Measurements from ENCODE around the gene TKTL1. TPM values are rescaled to one million over a fixed set of nuclear protein-coding genes. Genes with fewer than 3 reads are reported as not detected.

TKTL1 gene
- total and polyA plus RNA-seq, 2 experiments from 2014 or later, result not detected

- TF ChIP-seq ZNF331 (CRISPR knock-in tag; IDR thresholded peaks at IDR 0.05; ENCODE audit: low read depth) (no peak), CTCF (conservative IDR thresholded peaks at IDR 0.05; ENCODE audit: low read depth in 2 of 2) (no peak), REST (IDR thresholded peaks at IDR 0.05; ENCODE audit: unreplicated experiment) (no peak)
Observed at GRCh38 chrX:154296731-154297130, 1.1 kb downstream of the TKTL1 start (continued).

DNA sequence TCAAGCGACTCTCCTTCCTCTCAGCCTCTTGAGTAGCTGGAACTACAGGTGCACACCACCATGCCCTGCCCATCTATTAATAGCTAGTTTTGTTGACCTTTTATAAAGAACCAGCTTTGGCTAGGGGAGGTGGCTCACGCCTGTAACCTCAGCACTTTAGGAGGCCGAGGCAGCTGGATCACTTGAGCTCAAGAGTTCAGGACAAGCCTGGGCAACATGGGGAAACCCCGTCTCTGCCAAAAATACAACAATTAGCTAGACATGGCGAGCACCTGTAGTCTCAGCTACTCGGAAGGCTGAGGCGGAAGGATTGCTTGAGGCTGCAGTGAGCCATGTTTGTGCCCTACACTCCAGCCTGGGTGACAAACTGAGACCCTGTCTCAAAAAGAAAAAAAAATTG lies 2.7 kb downstream of the TKTL1 start:
- no peaks in the 10 kb centered on the region for H3K4me1 Mint-ChIP-seq
- H3K4me1 ChIP-seq (ENCODE audit: insufficient read depth), result no peaks in the 10 kb centered on the region
- H3K36me3 Mint-ChIP-seq (ENCODE audit: low read depth), result no peaks in the 10 kb centered on the region
- no peak overlapping the region for H3K27ac ChIP-seq (ENCODE audit: low read depth)
- H3F3A ChIP-seq (replicated peaks; ENCODE audit: low read depth), result no peaks in the 10 kb centered on the region
- no peak overlapping the region for H3K4me2 ChIP-seq
- no peaks in the 10 kb centered on the region for H3K9me2 ChIP-seq (ENCODE audit: insufficient read depth)
- H2AFZ ChIP-seq, result no peak overlapping the region
- peaks cover 8% of the 10 kb centered on the region for H3K27me3 Mint-ChIP-seq (ENCODE audit: insufficient read depth, low read depth, poor library complexity)
- H3K9me3 Mint-ChIP-seq, result no peaks in the 10 kb centered on the region; the same call in 2 of the 3 replicates
- H3K4me3 Mint-ChIP-seq, result no peak overlapping the region
- no peak for ATAC-seq
- DNase-seq (ENCODE audit: low spot score), result no peak
- no peak overlapping the region for H3K27ac Mint-ChIP-seq
- H3K79me2 ChIP-seq (replicated peaks; ENCODE audit: insufficient read depth), result no peaks in the 10 kb centered on the region
- no peak overlapping the region for H3K4me3 ChIP-seq
- no peaks in the 10 kb centered on the region for H4K20me1 ChIP-seq (replicated peaks; ENCODE audit: insufficient read depth)
- no peaks in the 10 kb centered on the region for H3K36me3 ChIP-seq (ENCODE audit: insufficient read depth)
- no peaks in the 10 kb centered on the region for H3K27me3 ChIP-seq (ENCODE audit: insufficient read depth)
- no peak for TF ChIP-seq REST (IDR thresholded peaks at IDR 0.05; ENCODE audit: unreplicated experiment)
- no peak for TF ChIP-seq ZNF331 (CRISPR knock-in tag; IDR thresholded peaks at IDR 0.05; ENCODE audit: low read depth)
- TF ChIP-seq ZNF114 (CRISPR knock-in tag; IDR thresholded peaks at IDR 0.05), result no peak
- TF ChIP-seq CREB1 (CRISPR knock-in tag; IDR thresholded peaks at IDR 0.05; ENCODE audit: low read depth), result no peak
- TF ChIP-seq NANOG (IDR thresholded peaks at IDR 0.05; ENCODE audit: borderline replicate concordance), result no peak
- TF ChIP-seq CTCF (conservative IDR thresholded peaks at IDR 0.05; ENCODE audit: low read depth in 2 of 2), result no peak
- TF ChIP-seq ETS1 (IDR thresholded peaks at IDR 0.05), result no peak
- no peak for TF ChIP-seq STAT1 (IDR thresholded peaks at IDR 0.05; ENCODE audit: unreplicated experiment)
